ENCODE measurements around the gene YEATS2. TPM values are rescaled to one million over a fixed set of nuclear protein-coding genes. Genes with fewer than 3 reads are reported as not detected.

YEATS2 gene
- total RNA-seq, 1 donor: 30.3 TPM

DNA sequence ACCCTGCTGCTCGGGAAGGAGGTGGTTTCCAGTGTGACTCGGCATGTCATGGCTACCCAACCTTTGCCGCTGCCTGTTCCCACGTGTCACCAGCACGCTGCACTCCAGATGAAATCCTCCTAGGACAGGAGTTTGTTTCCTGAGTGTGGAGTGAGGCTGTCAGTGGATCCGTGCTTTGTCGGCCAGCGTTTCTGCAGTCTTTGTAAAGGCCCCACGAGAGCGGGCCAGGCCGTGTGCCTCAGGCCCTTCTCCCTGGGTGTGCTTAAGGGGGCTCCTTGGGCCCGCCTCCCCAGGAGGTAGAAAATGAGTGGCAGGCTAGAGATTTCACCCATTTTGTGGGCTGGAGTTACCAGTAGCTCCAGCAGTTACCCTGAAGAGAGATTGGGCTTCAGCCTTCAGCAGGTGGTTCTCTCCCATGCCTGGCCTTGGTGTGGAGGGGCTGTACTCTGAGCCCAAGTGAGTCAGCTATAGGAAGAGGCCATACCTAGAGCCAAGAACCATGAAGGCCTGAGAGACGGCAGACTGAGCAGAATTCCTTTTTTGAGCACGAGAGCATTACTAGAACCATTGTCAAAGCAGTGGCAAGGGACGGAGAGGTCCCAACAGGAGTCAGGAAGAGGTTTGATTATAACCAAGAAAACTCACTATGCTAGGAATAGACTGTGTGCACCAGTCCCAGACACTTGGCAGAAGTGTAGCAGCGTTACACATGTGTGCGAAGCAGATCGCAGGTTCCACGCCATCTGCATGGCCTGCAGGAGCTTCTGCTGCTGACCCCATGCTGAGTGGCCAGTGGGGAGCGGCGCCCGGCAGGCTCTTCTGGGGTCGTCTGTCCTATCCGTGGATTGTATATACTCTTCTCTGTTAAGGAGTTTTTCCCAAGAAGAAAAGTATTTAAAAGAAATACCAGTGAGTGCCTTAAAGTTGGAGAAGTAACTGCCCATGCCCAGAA, 113.3 kb downstream of the YEATS2 start:
- TF ChIP-seq, protein P1, sequence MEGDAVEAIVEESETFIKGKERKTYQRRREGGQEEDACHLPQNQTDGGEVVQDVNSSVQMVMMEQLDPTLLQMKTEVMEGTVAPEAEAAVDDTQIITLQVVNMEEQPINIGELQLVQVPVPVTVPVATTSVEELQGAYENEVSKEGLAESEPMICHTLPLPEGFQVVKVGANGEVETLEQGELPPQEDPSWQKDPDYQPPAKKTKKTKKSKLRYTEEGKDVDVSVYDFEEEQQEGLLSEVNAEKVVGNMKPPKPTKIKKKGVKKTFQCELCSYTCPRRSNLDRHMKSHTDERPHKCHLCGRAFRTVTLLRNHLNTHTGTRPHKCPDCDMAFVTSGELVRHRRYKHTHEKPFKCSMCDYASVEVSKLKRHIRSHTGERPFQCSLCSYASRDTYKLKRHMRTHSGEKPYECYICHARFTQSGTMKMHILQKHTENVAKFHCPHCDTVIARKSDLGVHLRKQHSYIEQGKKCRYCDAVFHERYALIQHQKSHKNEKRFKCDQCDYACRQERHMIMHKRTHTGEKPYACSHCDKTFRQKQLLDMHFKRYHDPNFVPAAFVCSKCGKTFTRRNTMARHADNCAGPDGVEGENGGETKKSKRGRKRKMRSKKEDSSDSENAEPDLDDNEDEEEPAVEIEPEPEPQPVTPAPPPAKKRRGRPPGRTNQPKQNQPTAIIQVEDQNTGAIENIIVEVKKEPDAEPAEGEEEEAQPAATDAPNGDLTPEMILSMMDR (IDR thresholded peaks at IDR 0.05; ENCODE audit: insufficient read depth, low read length): no peak
- H3K4me3 ChIP-seq (ENCODE audit: low read depth, low read length): no peak overlapping the region
- no peak for DNase-seq (ENCODE audit: low read depth)

GRCh38 chr3:183811638-183812037, 114.0 kb downstream of the YEATS2 start:
- no peak overlapping the region for H3K4me3 ChIP-seq (ENCODE audit: low read depth, low read length)
- TF ChIP-seq, protein P1 (IDR thresholded peaks at IDR 0.05; ENCODE audit: insufficient read depth, low read length): no peak

DNA sequence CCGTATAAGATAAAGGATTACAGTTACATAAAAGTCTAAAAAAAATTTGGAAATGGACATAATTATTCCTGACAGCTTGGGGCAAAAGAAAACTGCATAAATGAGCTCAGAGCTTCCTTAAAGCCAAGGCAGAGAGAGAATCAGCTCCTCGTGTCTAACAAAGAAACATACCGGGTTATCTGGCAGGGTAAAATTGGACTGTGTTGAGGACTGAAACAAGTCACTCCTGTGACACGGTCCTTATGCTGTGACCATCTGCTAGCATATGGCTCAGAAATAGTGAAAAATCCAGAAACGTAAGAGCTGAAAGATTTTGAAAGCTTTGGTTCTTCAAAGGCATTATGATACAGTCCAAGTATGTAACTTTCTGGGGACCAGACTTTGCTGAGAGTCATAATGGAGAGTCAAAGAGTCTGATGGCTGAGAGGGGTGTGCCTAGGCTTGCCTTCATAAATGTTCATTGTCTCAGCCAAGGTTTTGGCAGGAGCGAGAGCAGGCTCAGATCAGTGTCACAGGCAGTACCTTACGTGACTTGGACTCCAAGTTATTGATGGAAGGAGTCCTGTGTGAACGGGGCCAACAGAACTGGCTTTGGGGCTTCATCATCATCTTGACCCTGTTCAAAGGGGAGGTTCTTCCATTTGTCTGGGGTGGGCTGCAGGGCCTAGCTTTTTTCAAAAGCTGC, 115.3 kb downstream of the YEATS2 start:
- TF ChIP-seq, protein P1 (IDR thresholded peaks at IDR 0.05; ENCODE audit: insufficient read depth, low read length): no peak
- H3K4me3 ChIP-seq (ENCODE audit: low read depth, low read length): no peak overlapping the region
- no peak for DNase-seq (ENCODE audit: low read depth)

More at GRCh38 chr3:183811638-183812037, 114.0 kb downstream of the YEATS2 start:
- no peak for DNase-seq (ENCODE audit: low read depth)

- no peak overlapping the region for H3K4me3 ChIP-seq (ENCODE audit: low read depth, low read length)
- TF ChIP-seq, protein P1 (IDR thresholded peaks at IDR 0.05; ENCODE audit: insufficient read depth, low read length): no peak
- DNase-seq (ENCODE audit: low read depth): no peak
These were observed 116.6 kb downstream of the YEATS2 start for GRCh38 chr3:183814240-183814639.

DNA sequence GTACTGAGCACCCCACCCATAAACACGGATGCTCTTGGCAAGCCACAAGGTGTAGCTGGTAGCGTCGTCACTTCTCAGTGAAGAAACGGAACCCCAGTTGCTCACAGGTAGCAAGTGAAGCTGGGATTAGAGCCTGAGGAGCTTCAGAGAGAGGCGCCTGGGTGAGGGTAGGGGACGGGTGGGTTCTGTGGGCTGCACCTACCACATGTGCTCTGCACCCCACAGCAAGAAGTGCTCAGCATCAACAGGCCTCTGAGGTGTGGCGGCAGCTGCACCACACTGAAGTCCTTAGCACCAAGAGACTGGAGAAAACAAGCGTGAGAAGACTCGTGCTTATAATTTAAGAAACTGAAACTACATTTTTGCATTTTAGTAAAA, 118.0 kb downstream of the YEATS2 start:
- no peak for DNase-seq (ENCODE audit: low read depth)

GRCh38 chr3:183815951-183816475, 118.4 kb downstream of the YEATS2 start:
- TF ChIP-seq, protein P1 (IDR thresholded peaks at IDR 0.05; ENCODE audit: insufficient read depth, low read length): no peak

More for the DNA sequence above, 118.0 kb downstream of the YEATS2 start:
- TF ChIP-seq, protein P1 (IDR thresholded peaks at IDR 0.05; ENCODE audit: insufficient read depth, low read length): no peak
- no peak overlapping the region for H3K4me3 ChIP-seq (ENCODE audit: low read depth, low read length)

More at GRCh38 chr3:183815951-183816475, 118.4 kb downstream of the YEATS2 start:
- no peak overlapping the region for H3K4me3 ChIP-seq (ENCODE audit: low read depth, low read length)
- no peak for DNase-seq (ENCODE audit: low read depth)

Measured in fibroblast of the aortic adventitia (primary cell).